ENCODE results near the gene LCN15.

DNA sequence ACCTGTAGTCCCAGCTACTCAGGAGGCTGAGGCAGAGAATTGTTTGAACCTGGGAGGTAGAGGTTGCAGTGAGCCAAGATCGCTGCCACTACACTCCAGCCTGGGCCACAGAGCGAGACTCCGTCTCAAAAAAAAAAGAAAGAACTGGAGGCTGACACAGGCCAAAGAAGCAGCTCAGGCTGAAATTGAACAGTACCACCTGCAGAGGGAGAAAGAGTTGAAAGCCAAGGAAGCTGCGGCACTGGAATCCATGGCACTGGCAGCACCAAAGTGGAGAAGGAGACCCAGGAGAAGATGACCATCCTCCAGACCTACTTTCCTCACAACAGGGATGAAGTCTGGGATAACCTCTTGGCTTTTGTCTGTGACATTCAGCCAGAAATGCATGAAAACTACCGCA is 15.5 kb upstream of the LCN15 start:
- TF ChIP-seq, protein P1, sequence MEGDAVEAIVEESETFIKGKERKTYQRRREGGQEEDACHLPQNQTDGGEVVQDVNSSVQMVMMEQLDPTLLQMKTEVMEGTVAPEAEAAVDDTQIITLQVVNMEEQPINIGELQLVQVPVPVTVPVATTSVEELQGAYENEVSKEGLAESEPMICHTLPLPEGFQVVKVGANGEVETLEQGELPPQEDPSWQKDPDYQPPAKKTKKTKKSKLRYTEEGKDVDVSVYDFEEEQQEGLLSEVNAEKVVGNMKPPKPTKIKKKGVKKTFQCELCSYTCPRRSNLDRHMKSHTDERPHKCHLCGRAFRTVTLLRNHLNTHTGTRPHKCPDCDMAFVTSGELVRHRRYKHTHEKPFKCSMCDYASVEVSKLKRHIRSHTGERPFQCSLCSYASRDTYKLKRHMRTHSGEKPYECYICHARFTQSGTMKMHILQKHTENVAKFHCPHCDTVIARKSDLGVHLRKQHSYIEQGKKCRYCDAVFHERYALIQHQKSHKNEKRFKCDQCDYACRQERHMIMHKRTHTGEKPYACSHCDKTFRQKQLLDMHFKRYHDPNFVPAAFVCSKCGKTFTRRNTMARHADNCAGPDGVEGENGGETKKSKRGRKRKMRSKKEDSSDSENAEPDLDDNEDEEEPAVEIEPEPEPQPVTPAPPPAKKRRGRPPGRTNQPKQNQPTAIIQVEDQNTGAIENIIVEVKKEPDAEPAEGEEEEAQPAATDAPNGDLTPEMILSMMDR (IDR thresholded peaks at IDR 0.05): no peak
- TF ChIP-seq POLR2A (IDR thresholded peaks at IDR 0.05): no peak

Data from Peyer's patch (tissue), 4 donors.